Tibial artery (tissue), 4 donors: ENCODE results near the gene VPS26B.

Experiments
- DNase-seq, 2 donors: peaks; one replicate each; pipeline ENCODE4 v3.0.0-alpha.2; 2019
- H3K27ac ChIP-seq, 2 donors: fragments of 200-600 bp; sonication (generic) in 1 of 2; 1 replicate in 1 of 2; 2 replicates in 1 of 2; pipeline ENCODE4 v1.5.1; 2018 to 2019; ENCODE audit warnings: mild to moderate bottlenecking in 1 of 2
- H3K27me3 ChIP-seq, 2 donors: fragments of 200-600 bp; sonication (generic) in 1 of 2; one replicate each; pipeline versions ENCODE4 v1.5.1 to v1.6.0; 2016 to 2019
- H3K36me3 ChIP-seq, 3 donors: fragments of 200-600 bp; sonication (generic) in 2 of 3; one replicate each; pipeline ENCODE4 v1.5.1; 2016 to 2019; ENCODE audit warnings: mild to moderate bottlenecking in 2 of 3
- H3K4me1 ChIP-seq, 4 donors: fragments of 200-600 bp; sonication (generic) in 2 of 4; 1 replicate in 3 of 4; 2 replicates in 1 of 4; pipeline ENCODE4 v1.5.1; 2016 to 2019
- H3K4me3 ChIP-seq, 2 donors: fragments of 200-600 bp; sonication (generic) in 1 of 2; 1 replicate in 1 of 2; 2 replicates in 1 of 2; pipeline ENCODE4 v1.5.1; 2018 to 2019; ENCODE audit warnings: mild to moderate bottlenecking in 2 of 2
- H3K9me3 ChIP-seq, 3 donors: fragments of 200-600 bp; sonication (generic) in 1 of 3; one replicate each; pipeline ENCODE4 v1.5.1; 2016 to 2019
- CTCF ChIP-seq, 2 experiments: fragments of 200-600 bp in 1 of 2; fragments of 450-650 bp in 1 of 2; IDR thresholded peaks; one replicate each; pipeline ENCODE4 v1.5.1; 2017 to 2019; ENCODE audit warnings: antibody characterized with exemption in 2 of 2, mild to moderate bottlenecking in 1 of 2, moderate library complexity in 1 of 2
- intact Hi-C: fragments of 100-400 bp; cut with DNase I; formaldehyde crosslinking; loops from one replicate; pipeline ENCODE4 v1.15.0; 2023; ENCODE audit warnings: low total_unique reads

Gene VPS26B

GRCh38 chr11:134238956-134239355 is 14.5 kb downstream of the VPS26B start:
- no peak for TF ChIP-seq CTCF (IDR thresholded peaks at IDR 0.05)
- H3K27ac ChIP-seq: no peak overlapping the region
- H3K9me3 ChIP-seq: no peaks in the 10 kb centered on the region
- H3K27me3 ChIP-seq: no peaks in the 10 kb centered on the region
- no peaks in the 10 kb centered on the region for H3K4me1 ChIP-seq
- intact Hi-C loops: no loop called here
- no peak for DNase-seq
- H3K4me3 ChIP-seq: no peak overlapping the region
- peaks cover 42 to 91% (median 80%) of the 10 kb centered on the region in 3 donors for H3K36me3 ChIP-seq

- no peak overlapping the region for H3K4me3 ChIP-seq
- no peaks in the 10 kb centered on the region for H3K4me1 ChIP-seq
- H3K36me3 ChIP-seq: peaks cover 46 to 97% (median 89%) of the 10 kb centered on the region in 3 donors
- DNase-seq: no peak
- H3K9me3 ChIP-seq: no peaks in the 10 kb centered on the region
- intact Hi-C loops: no loop called here
- no peak for TF ChIP-seq CTCF (IDR thresholded peaks at IDR 0.05)
- no peak overlapping the region for H3K27ac ChIP-seq
- H3K27me3 ChIP-seq: no peaks in the 10 kb centered on the region
These were observed 16.1 kb downstream of the VPS26B start for GRCh38 chr11:134240592-134240991.

GRCh38 chr11:134242376-134242775 is 17.9 kb downstream of the VPS26B start:
- Histone ChIP-seq H3K9me3 (no peaks in the 10 kb centered on the region), H3K27me3 (no peaks in the 10 kb centered on the region), H3K4me3 (no peak overlapping the region), H3K36me3 (peaks cover 40 to 100% (median 94%) of the 10 kb centered on the region in 3 donors), H3K4me1 (no peaks in the 10 kb centered on the region), H3K27ac (no peak overlapping the region)
- intact Hi-C loops: no loop called here
- no peak for DNase-seq
- TF ChIP-seq CTCF (IDR thresholded peaks at IDR 0.05): no peak

GRCh38 chr11:134243913-134244312 is 19.4 kb downstream of the VPS26B start:
- no peak overlapping the region for H3K4me3 ChIP-seq

GRCh38 chr11:134244593-134244992 is 20.1 kb downstream of the VPS26B start:
- no peaks in the 10 kb centered on the region for H3K27me3 ChIP-seq
- intact Hi-C loops: no loop called here
- no peaks in the 10 kb centered on the region for H3K9me3 ChIP-seq
- DNase-seq: no peak
- no peak overlapping the region for H3K4me3 ChIP-seq
- no peak overlapping the region for H3K27ac ChIP-seq
- H3K4me1 ChIP-seq: no peaks in the 10 kb centered on the region
- peak; percentile 15 to 23 for TF ChIP-seq CTCF (IDR thresholded peaks at IDR 0.05)
- H3K36me3 ChIP-seq: peaks cover 50 to 100% (median 94%) of the 10 kb centered on the region in 3 donors

More at GRCh38 chr11:134243913-134244312, 19.4 kb downstream of the VPS26B start:
- intact Hi-C loops: no loop called here
- TF ChIP-seq CTCF (IDR thresholded peaks at IDR 0.05): no peak
- no peak for DNase-seq
- Histone ChIP-seq H3K4me1 (no peaks in the 10 kb centered on the region), H3K27me3 (no peaks in the 10 kb centered on the region), H3K36me3 (peaks cover 50 to 100% (median 95%) of the 10 kb centered on the region in 3 donors), H3K27ac (no peak overlapping the region), H3K9me3 (no peaks in the 10 kb centered on the region)

GRCh38 chr11:134245434-134245833 is 21.0 kb downstream of the VPS26B start:
- TF ChIP-seq CTCF (IDR thresholded peaks at IDR 0.05): no peak
- DNase-seq: no peak
- no peak overlapping the region for H3K4me3 ChIP-seq
- H3K27me3 ChIP-seq: no peaks in the 10 kb centered on the region
- intact Hi-C loops: loop anchor here (5.0 kb wide), 1 partner anchor 82 kb away; no protein-coding TSS in a partner anchor
- H3K9me3 ChIP-seq: no peaks in the 10 kb centered on the region
- H3K36me3 ChIP-seq: peaks cover 49 to 100% (median 94%) of the 10 kb centered on the region in 3 donors
- H3K27ac ChIP-seq: no peak overlapping the region
- H3K4me1 ChIP-seq: no peaks in the 10 kb centered on the region
